Tibial artery (tissue), 4 donors: ENCODE data around the gene GZMA.

ENCODE experiments used
- DNase-seq, 2 donors: peaks; one replicate each; pipeline ENCODE4 v3.0.0-alpha.2; 2019
- H3K27ac ChIP-seq, 2 donors: fragments of 200-600 bp; sonication (generic) in 1 of 2; 1 replicate in 1 of 2; 2 replicates in 1 of 2; pipeline ENCODE4 v1.5.1; 2018 to 2019; ENCODE audit warnings: mild to moderate bottlenecking in 1 of 2
- H3K27me3 ChIP-seq, 2 donors: fragments of 200-600 bp; sonication (generic) in 1 of 2; one replicate each; pipeline versions ENCODE4 v1.5.1 to v1.6.0; 2016 to 2019
- H3K36me3 ChIP-seq, 3 donors: fragments of 200-600 bp; sonication (generic) in 2 of 3; one replicate each; pipeline ENCODE4 v1.5.1; 2016 to 2019; ENCODE audit warnings: mild to moderate bottlenecking in 2 of 3
- H3K4me1 ChIP-seq, 4 donors: fragments of 200-600 bp; sonication (generic) in 2 of 4; 1 replicate in 3 of 4; 2 replicates in 1 of 4; pipeline ENCODE4 v1.5.1; 2016 to 2019
- H3K4me3 ChIP-seq, 2 donors: fragments of 200-600 bp; sonication (generic) in 1 of 2; 1 replicate in 1 of 2; 2 replicates in 1 of 2; pipeline ENCODE4 v1.5.1; 2018 to 2019; ENCODE audit warnings: mild to moderate bottlenecking in 2 of 2
- H3K9me3 ChIP-seq, 3 donors: fragments of 200-600 bp; sonication (generic) in 1 of 3; one replicate each; pipeline ENCODE4 v1.5.1; 2016 to 2019
- CTCF ChIP-seq, 2 experiments: fragments of 200-600 bp in 1 of 2; fragments of 450-650 bp in 1 of 2; IDR thresholded peaks; one replicate each; pipeline ENCODE4 v1.5.1; 2017 to 2019; ENCODE audit warnings: antibody characterized with exemption in 2 of 2, mild to moderate bottlenecking in 1 of 2, moderate library complexity in 1 of 2
- intact Hi-C: fragments of 100-400 bp; cut with DNase I; formaldehyde crosslinking; loops from one replicate; pipeline ENCODE4 v1.15.0; 2023; ENCODE audit warnings: low total_unique reads

GZMA gene

GRCh38 chr5:55141945-55142690 lies 39.7 kb downstream of the GZMA start:
- H3K4me1 ChIP-seq = peaks cover 0 to 6% (median 0%) of the 10 kb centered on the region in 4 donors
- H3K36me3 ChIP-seq = no peaks in the 10 kb centered on the region
- H3K4me3 ChIP-seq = no peak overlapping the region
- H3K9me3 ChIP-seq = no peaks in the 10 kb centered on the region
- no peak for TF ChIP-seq CTCF (IDR thresholded peaks at IDR 0.05)
- peaks cover 0 to 6% of the 10 kb centered on the region in 2 donors for H3K27me3 ChIP-seq
- intact Hi-C loops = no loop called here
- no peak for DNase-seq
- H3K27ac ChIP-seq = no peak overlapping the region

GRCh38 chr5:55143624-55144023 lies 41.2 kb downstream of the GZMA start:
- Histone ChIP-seq H3K4me1 (peaks cover 0 to 6% (median 0%) of the 10 kb centered on the region in 4 donors), H3K4me3 (no peak overlapping the region), H3K9me3 (no peaks in the 10 kb centered on the region), H3K27me3 (peaks cover 0 to 6% of the 10 kb centered on the region in 2 donors), H3K36me3 (no peaks in the 10 kb centered on the region), H3K27ac (no peak overlapping the region)
- TF ChIP-seq CTCF (IDR thresholded peaks at IDR 0.05) = no peak
- no peak for DNase-seq
- intact Hi-C loops = no loop called here

- no peak overlapping the region for H3K27ac ChIP-seq
- TF ChIP-seq CTCF (IDR thresholded peaks at IDR 0.05) = no peak
- peaks cover 0 to 6% of the 10 kb centered on the region in 2 donors for H3K27me3 ChIP-seq
- intact Hi-C loops = loop anchor here (5.0 kb wide), 1 partner anchor 239 kb away; no protein-coding TSS in a partner anchor
- H3K36me3 ChIP-seq = no peaks in the 10 kb centered on the region
- no peak overlapping the region for H3K4me3 ChIP-seq
- H3K9me3 ChIP-seq = no peaks in the 10 kb centered on the region
- no peak for DNase-seq
- H3K4me1 ChIP-seq = peaks cover 0 to 6% (median 0%) of the 10 kb centered on the region in 4 donors
Observed at GRCh38 chr5:55146080-55146479, 43.6 kb downstream of the GZMA start.

- H3K4me3 ChIP-seq = no peak overlapping the region
- no peaks in the 10 kb centered on the region for H3K9me3 ChIP-seq
- peak; percentile 75 to 83 for DNase-seq
- H3K4me1 ChIP-seq = peaks cover 0 to 6% (median 0%) of the 10 kb centered on the region in 4 donors
- H3K27ac ChIP-seq = no peak overlapping the region
- H3K36me3 ChIP-seq = no peaks in the 10 kb centered on the region
- intact Hi-C loops = loop anchor here (5.0 kb wide), 1 partner anchor 239 kb away; no protein-coding TSS in a partner anchor
- TF ChIP-seq CTCF (IDR thresholded peaks at IDR 0.05) = peak; percentile 88 to 89
- H3K27me3 ChIP-seq = peaks cover 0 to 6% of the 10 kb centered on the region in 2 donors
Observed at GRCh38 chr5:55146543-55147151, 44.2 kb downstream of the GZMA start.

GRCh38 chr5:55149308-55149795 lies 46.9 kb downstream of the GZMA start:
- H3K4me3 ChIP-seq = no peak overlapping the region
- H3K4me1 ChIP-seq = peaks cover 0 to 6% (median 2%) of the 10 kb centered on the region in 4 donors
- no peak for DNase-seq
- no peak overlapping the region for H3K27ac ChIP-seq
- H3K36me3 ChIP-seq = no peaks in the 10 kb centered on the region
- peaks cover 0 to 6% of the 10 kb centered on the region in 2 donors for H3K27me3 ChIP-seq
- no peaks in the 10 kb centered on the region for H3K9me3 ChIP-seq
- TF ChIP-seq CTCF (IDR thresholded peaks at IDR 0.05) = no peak
- intact Hi-C loops = loop anchor here (5.0 kb wide), 1 partner anchor 242 kb away; no protein-coding TSS in a partner anchor
